A673 (cell line): ENCODE data around the gene ZNF579. TPM values are rescaled to one million over a fixed set of nuclear protein-coding genes. Genes with fewer than 3 reads are reported as not detected.

ENCODE experiments used
- BruUV-seq: library from RNA; stranded (reverse); fragments of 400-500 nt; replicated peaks from 2 replicates; lab custom pipeline; 2021; lab: Mats Ljungman, UMichigan
- CTCF ChIA-PET: fragments of 300-600 bp; sonication (Branson Sonifier 250); formaldehyde crosslinking; loops from one replicate; lab custom pipeline; 2022; ENCODE audit warnings: antibody characterized with exemption; lab: Charles Lee
- POLR2A ChIA-PET: fragments of 300-600 bp; sonication (Branson Sonifier 250); formaldehyde crosslinking; loops from one replicate; lab custom pipeline; 2022; ENCODE audit warnings: antibody characterized with exemption; ENCODE audit not compliant: low non-redundant PET; lab: Charles Lee
- DNase-seq: peaks from one replicate; pipeline ENCODE4 v3.0.0-alpha.2; 2015; ENCODE audit warnings: low spot score
- H3K27ac ChIP-seq: fragments of 200-600 bp; sonication (generic); 2 replicates; pipeline ENCODE4 v1.5.1; 2016; ENCODE audit warnings: mixed run types, low read depth, mild to moderate bottlenecking, mixed read lengths, antibody characterized with exemption, low read length; ENCODE audit not compliant: poor library complexity, severe bottlenecking
- H3K27me3 ChIP-seq: fragments of 200-600 bp; sonication (generic); replicated peaks from 2 replicates; pipeline ENCODE4 v1.6.1; 2017; ENCODE audit warnings: mixed run types, low read depth, mild to moderate bottlenecking, mixed read lengths, antibody characterized with exemption, low read length; ENCODE audit not compliant: insufficient read depth, poor library complexity
- H3K36me3 ChIP-seq: fragments of 200-600 bp; sonication (generic); 2 replicates; pipeline ENCODE4 v1.6.1; 2016; ENCODE audit warnings: mixed run types, mild to moderate bottlenecking, mixed read lengths, antibody characterized with exemption, low read length; ENCODE audit not compliant: insufficient read depth, poor library complexity, severe bottlenecking
- H3K4me1 ChIP-seq: fragments of 200-600 bp; sonication (generic); 2 replicates; pipeline ENCODE4 v1.6.1; 2017; ENCODE audit warnings: mixed run types, mild to moderate bottlenecking, mixed read lengths, antibody characterized with exemption, low read length; ENCODE audit not compliant: insufficient read depth, poor library complexity, severe bottlenecking
- H3K4me3 ChIP-seq: fragments of 200-600 bp; sonication (generic); 2 replicates; pipeline ENCODE4 v1.5.1; 2016; ENCODE audit warnings: low read depth, mixed run types, mild to moderate bottlenecking, mixed read lengths, low read length; ENCODE audit not compliant: poor library complexity, severe bottlenecking
- H3K9me3 ChIP-seq: fragments of 200-600 bp; sonication (generic); 2 replicates; pipeline ENCODE4 v1.6.1; 2016; ENCODE audit warnings: mixed run types, low read depth, mild to moderate bottlenecking, mixed read lengths, antibody characterized with exemption, low read length; ENCODE audit not compliant: poor library complexity, severe bottlenecking
- CTCF ChIP-seq: fragments of 300-800, 200-600 bp; sonication (generic); conservative IDR thresholded peaks from 2 replicates; pipeline ENCODE4 v1.5.1; 2017; ENCODE audit warnings: low read depth, mild to moderate bottlenecking, antibody characterized with exemption, low read length, moderate library complexity, mixed read lengths
- EZH2 ChIP-seq: fragments of 200-600 bp; sonication (generic); IDR thresholded peaks from 2 replicates; pipeline ENCODE4 v1.6.1; 2017; ENCODE audit warnings: borderline replicate concordance, low read depth, mild to moderate bottlenecking, mixed read lengths, antibody characterized with exemption, low read length; ENCODE audit not compliant: poor library complexity, severe bottlenecking
- intact Hi-C: fragments of 100-400 bp; cut with micrococcal nuclease; formaldehyde crosslinking; loops from one replicate; pipeline ENCODE4 v1.10.0; 2022; ENCODE audit not compliant: unreplicated experiment
- total RNA-seq: library from RNA; stranded (reverse); gene quantifications from 2 replicates; pipeline ENCODE4 v1.2.3, GENCODE V29; 2021

Gene ZNF579
- total RNA-seq, 1 experiment from 2014 or later = 27.5 TPM

DNA sequence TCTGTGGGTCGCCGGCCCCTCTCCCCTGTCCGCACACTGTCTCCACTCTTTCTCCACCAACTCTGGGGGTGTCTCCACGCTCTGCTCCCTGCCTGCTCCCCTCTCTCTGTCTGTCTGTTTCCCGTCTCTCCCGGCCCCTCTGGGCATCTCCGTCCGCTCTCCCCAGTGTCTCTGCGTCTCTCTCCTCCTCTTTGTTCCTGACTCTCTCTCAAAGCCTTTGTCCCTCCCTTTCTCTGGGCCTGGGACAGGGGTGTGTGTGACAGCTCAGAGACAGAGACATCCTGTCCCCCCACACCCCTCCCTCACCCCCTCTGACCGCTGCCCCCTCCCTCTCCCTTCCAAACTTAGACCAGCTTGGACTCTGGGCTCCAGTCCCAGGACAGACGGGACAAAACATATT lies 34.6 kb downstream of the ZNF579 start:
- BruUV-seq = no TSS peak
- POLR2A ChIA-PET = no interaction called here
- no peak overlapping the region for H3K27ac ChIP-seq
- DNase-seq = no peak
- no peak for TF ChIP-seq EZH2
- no peak for TF ChIP-seq CTCF
- CTCF ChIA-PET = interaction anchor here (0.7 kb wide), 1 partner anchor 432 kb away, joined by 3 read pairs; no protein-coding TSS in a partner anchor
- H3K4me3 ChIP-seq = no peak overlapping the region
- H3K9me3 ChIP-seq = no peaks in the 10 kb centered on the region
- H3K4me1 ChIP-seq = no peaks in the 10 kb centered on the region
- no peaks in the 10 kb centered on the region for H3K36me3 ChIP-seq
- H3K27me3 ChIP-seq = no peaks in the 10 kb centered on the region
- intact Hi-C loops = no loop called here

GRCh38 chr19:55545443-55545842 lies 35.2 kb downstream of the ZNF579 start, which contains the start of gene SBK3:
Gene SBK3 (minus strand): TSS chr19:55545543. CDS start chr19:55545543, 0 bp downstream.
- Histone ChIP-seq H3K27ac (no peak within 1 kb of the TSS), H3K36me3 (no peaks in the 10 kb centered on the region), H3K27me3 (no peaks in the 10 kb centered on the region), H3K4me3 (no peak within 1 kb of the TSS), H3K4me1 (no peaks in the 10 kb centered on the region), H3K9me3 (no peaks in the 10 kb centered on the region)
- DNase-seq = no peak
- CTCF ChIA-PET = no interaction called here
- POLR2A ChIA-PET = no interaction called here
- intact Hi-C loops = no loop called here
- BruUV-seq = no TSS peak
- TF ChIP-seq EZH2 = no peak
- no peak for TF ChIP-seq CTCF

GRCh38 chr19:55544776-55545439 lies 35.7 kb downstream of the ZNF579 start:
- intact Hi-C loops = no loop called here
- no TSS peak for BruUV-seq
- H3K36me3 ChIP-seq = no peaks in the 10 kb centered on the region
- H3K9me3 ChIP-seq = no peaks in the 10 kb centered on the region
- no peaks in the 10 kb centered on the region for H3K4me1 ChIP-seq
- no peak for TF ChIP-seq EZH2
- H3K4me3 ChIP-seq = no peak overlapping the region
- POLR2A ChIA-PET = no interaction called here
- DNase-seq = no peak
- no peak overlapping the region for H3K27ac ChIP-seq
- H3K27me3 ChIP-seq = no peaks in the 10 kb centered on the region
- CTCF ChIA-PET = no interaction called here
